Measurements from ENCODE around the gene SLC6A6. TPM values are rescaled to one million over a fixed set of nuclear protein-coding genes. Genes with fewer than 3 reads are reported as not detected.
A peak's percentile ranks its signal among the peaks of the same experiment; 100 is the strongest.

SLC6A6 gene
- total RNA-seq, 1 donor from 2014 or later: 32.9 TPM

DNA sequence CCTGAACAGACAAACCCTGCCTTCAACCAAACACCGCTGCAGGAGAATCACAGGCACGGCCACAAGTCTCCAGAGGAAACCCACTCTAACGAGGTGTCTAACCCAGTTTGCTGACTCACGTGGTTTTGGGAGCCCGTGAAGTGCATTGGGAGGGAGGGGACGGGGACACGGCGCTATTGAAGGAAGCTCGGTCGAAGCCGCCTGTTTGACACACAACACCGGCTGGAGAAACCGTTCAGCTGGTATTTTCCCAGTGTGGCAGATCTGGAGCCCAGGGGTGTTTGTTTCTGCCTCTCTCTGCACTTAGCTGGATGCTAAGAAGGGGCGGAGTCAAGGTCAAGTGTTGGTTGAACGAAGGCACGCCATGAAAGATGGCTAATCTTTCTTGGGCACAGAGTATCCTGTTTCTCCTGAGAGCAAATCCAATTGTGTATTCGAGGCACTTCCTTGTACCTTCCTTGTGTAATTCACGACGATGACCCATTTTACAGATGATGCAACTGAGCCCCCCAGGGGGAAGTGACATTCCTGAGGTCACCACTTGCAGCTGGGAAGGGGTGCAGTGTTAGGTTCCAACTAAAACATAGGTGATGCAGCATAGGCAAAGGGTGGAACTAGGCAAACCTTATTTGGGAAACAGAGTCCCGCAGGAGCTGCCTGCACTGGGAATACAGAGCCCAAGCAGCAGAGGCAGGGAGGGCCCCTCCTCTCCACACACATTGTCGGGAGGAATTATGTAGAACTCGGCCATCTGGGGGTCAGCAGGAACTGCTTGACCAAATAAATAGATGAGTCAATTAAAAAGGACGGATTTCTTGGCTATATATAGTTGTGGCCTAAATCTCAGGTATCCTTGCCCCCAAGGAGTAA, 22.5 kb downstream of the SLC6A6 start:
- Histone ChIP-seq H3K9ac (no peak overlapping the region), H2AFZ (replicated peaks) (no peak overlapping the region), H3K27me3 (no peaks in the 10 kb centered on the region), H3K4me3 (no peak overlapping the region), H3K4me2 (no peak overlapping the region), H3K79me2 (ENCODE audit: low read depth) (no peaks in the 10 kb centered on the region), H3K36me3 (no peaks in the 10 kb centered on the region), H4K20me1 (ENCODE audit: low read depth) (peaks cover 53% of the 10 kb centered on the region), H3K27ac (no peak overlapping the region), H3K4me1 (peaks cover 3% of the 10 kb centered on the region), H3F3A (ENCODE audit: low read depth) (no peaks in the 10 kb centered on the region), H3K9me3 (ENCODE audit: low read depth) (no peaks in the 10 kb centered on the region)
- H3K27ac Mint-ChIP-seq: no peak overlapping the region
- TF ChIP-seq, protein P1, sequence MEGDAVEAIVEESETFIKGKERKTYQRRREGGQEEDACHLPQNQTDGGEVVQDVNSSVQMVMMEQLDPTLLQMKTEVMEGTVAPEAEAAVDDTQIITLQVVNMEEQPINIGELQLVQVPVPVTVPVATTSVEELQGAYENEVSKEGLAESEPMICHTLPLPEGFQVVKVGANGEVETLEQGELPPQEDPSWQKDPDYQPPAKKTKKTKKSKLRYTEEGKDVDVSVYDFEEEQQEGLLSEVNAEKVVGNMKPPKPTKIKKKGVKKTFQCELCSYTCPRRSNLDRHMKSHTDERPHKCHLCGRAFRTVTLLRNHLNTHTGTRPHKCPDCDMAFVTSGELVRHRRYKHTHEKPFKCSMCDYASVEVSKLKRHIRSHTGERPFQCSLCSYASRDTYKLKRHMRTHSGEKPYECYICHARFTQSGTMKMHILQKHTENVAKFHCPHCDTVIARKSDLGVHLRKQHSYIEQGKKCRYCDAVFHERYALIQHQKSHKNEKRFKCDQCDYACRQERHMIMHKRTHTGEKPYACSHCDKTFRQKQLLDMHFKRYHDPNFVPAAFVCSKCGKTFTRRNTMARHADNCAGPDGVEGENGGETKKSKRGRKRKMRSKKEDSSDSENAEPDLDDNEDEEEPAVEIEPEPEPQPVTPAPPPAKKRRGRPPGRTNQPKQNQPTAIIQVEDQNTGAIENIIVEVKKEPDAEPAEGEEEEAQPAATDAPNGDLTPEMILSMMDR (IDR thresholded peaks at IDR 0.05): no peak
- H3K9me3 Mint-ChIP-seq: no peaks in the 10 kb centered on the region
- H3K36me3 Mint-ChIP-seq: peaks cover 1% of the 10 kb centered on the region
- peaks cover 62% of the 10 kb centered on the region for H3K4me1 Mint-ChIP-seq
- no peak for DNase-seq (ENCODE audit: low spot score)
- H3K4me3 Mint-ChIP-seq: no peak overlapping the region
- H3K27me3 Mint-ChIP-seq (ENCODE audit: insufficient read depth, low read depth): peaks cover 10% of the 10 kb centered on the region

DNA sequence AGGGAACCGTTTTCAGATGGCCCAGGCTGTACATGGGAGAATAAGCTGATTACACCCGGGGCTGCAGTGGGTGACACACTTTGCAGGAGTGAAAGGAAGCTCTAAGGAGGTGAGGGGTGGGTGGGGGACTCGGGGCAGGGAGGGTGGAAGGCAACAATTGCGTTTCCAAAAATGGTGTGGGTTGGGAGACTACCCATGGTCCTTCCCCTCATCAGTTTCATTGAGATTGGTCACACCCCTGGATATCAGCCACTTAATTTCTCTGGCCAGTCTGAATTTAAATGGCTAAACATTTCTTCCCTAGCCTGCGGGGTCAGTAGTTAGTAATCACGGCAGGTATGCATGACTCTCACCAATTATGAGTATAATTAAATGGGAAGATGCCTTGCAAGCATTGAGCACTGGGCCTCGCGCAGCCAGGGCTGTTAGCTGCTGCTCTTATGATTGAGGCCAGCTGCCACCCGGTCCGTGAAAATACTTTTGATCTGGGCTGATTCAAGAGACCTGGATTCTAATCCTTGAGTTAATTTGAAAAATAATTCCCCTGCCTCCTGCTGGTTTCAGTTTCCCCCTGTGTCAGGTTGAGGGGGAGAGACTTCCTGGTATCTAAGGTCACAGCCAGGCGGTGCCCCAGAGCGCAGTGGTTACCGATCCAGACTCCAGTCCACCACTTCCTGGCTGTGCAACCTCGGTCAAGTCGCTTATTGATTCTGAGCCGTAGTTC, 23.3 kb downstream of the SLC6A6 start:
- Histone ChIP-seq H3K4me2 (no peak overlapping the region), H3K4me1 (peaks cover 3% of the 10 kb centered on the region), H3K4me3 (no peak overlapping the region), H3F3A (ENCODE audit: low read depth) (no peaks in the 10 kb centered on the region), H3K9me3 (ENCODE audit: low read depth) (no peaks in the 10 kb centered on the region), H3K27ac (no peak overlapping the region), H3K9ac (no peak overlapping the region), H4K20me1 (ENCODE audit: low read depth) (peaks cover 56% of the 10 kb centered on the region), H3K36me3 (no peaks in the 10 kb centered on the region), H2AFZ (replicated peaks) (no peak overlapping the region), H3K27me3 (no peaks in the 10 kb centered on the region), H3K79me2 (ENCODE audit: low read depth) (no peaks in the 10 kb centered on the region)
- DNase-seq (ENCODE audit: low spot score): no peak
- Mint-ChIP-seq H3K27me3 (ENCODE audit: insufficient read depth, low read depth) (peaks cover 10% of the 10 kb centered on the region), H3K27ac (peak overlapping the region; percentile 59), H3K4me1 (peaks cover 59% of the 10 kb centered on the region), H3K9me3 (no peaks in the 10 kb centered on the region), H3K4me3 (no peak overlapping the region), H3K36me3 (peaks cover 1% of the 10 kb centered on the region)
- TF ChIP-seq, protein P1 (IDR thresholded peaks at IDR 0.05): no peak
- TF ChIP-seq EZH2phosphoT487 (IDR thresholded peaks at IDR 0.05): no peak
- no peak for TF ChIP-seq EZH2 (IDR thresholded peaks at IDR 0.05)

DNA sequence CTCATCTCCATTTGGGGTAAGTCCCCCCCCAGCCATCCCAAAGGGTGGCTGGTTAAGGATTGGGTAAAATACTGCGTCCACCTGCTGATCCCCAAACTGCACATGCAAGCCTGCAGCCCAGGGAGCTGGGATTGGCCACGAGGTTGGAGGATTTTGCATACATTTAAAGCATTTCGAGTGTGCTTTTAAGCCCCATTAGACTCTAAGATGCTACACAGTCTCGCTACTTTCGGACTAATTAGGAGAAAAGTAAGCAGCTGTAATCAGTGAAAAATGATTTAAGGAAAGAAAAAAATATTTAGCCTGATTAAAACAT, 23.9 kb downstream of the SLC6A6 start:
- Histone ChIP-seq H3K4me3 (no peak overlapping the region), H3K4me2 (no peak overlapping the region), H3K27ac (no peak overlapping the region), H3K36me3 (no peaks in the 10 kb centered on the region), H2AFZ (replicated peaks) (no peak overlapping the region), H3F3A (ENCODE audit: low read depth) (no peaks in the 10 kb centered on the region), H4K20me1 (ENCODE audit: low read depth) (peaks cover 54% of the 10 kb centered on the region), H3K79me2 (ENCODE audit: low read depth) (no peaks in the 10 kb centered on the region), H3K9me3 (ENCODE audit: low read depth) (no peaks in the 10 kb centered on the region), H3K4me1 (peaks cover 3% of the 10 kb centered on the region), H3K27me3 (no peaks in the 10 kb centered on the region), H3K9ac (no peak overlapping the region)
- TF ChIP-seq, protein P1 (IDR thresholded peaks at IDR 0.05): no peak
- TF ChIP-seq EZH2phosphoT487 (IDR thresholded peaks at IDR 0.05): no peak
- TF ChIP-seq EZH2 (IDR thresholded peaks at IDR 0.05): no peak
- H3K4me1 Mint-ChIP-seq: peaks cover 61% of the 10 kb centered on the region
- no peak overlapping the region for H3K27ac Mint-ChIP-seq
- H3K4me3 Mint-ChIP-seq: no peak overlapping the region
- peaks cover 1% of the 10 kb centered on the region for H3K36me3 Mint-ChIP-seq
- no peak for DNase-seq (ENCODE audit: low spot score)
- peaks cover 10% of the 10 kb centered on the region for H3K27me3 Mint-ChIP-seq (ENCODE audit: insufficient read depth, low read depth)
- no peaks in the 10 kb centered on the region for H3K9me3 Mint-ChIP-seq

Data from neural progenitor cell (in vitro differentiated cells).